Mesenchymal stem cell (in vitro differentiated cells and primary cell): Measurements from ENCODE around the gene GJA5.

ENCODE experiments used
- DNase-seq: peaks from one replicate; pipeline ENCODE4 v3.0.0-alpha.2; 2013
- H2AFZ ChIP-seq: one replicate; pipeline ENCODE4 v1.6.1; 2013; ENCODE audit warnings: low read depth, mild to moderate bottlenecking, control low read depth, inconsistent platforms, low read length, moderate library complexity
- H2AK5ac ChIP-seq: 2 replicates; pipeline ENCODE4 v1.6.1; 2013; ENCODE audit warnings: low read length, moderate library complexity, mild to moderate bottlenecking, inconsistent platforms; ENCODE audit not compliant: severe bottlenecking
- H2BK120ac ChIP-seq: one replicate; pipeline ENCODE4 v1.6.1; 2013; ENCODE audit warnings: low read depth, mild to moderate bottlenecking, inconsistent platforms, low read length, moderate library complexity
- H2BK12ac ChIP-seq, 2 experiments: one replicate each; pipeline ENCODE4 v1.6.1; 2013; ENCODE audit warnings: inconsistent platforms in 2 of 2, low read length in 2 of 2, mild to moderate bottlenecking in 2 of 2, moderate library complexity in 2 of 2, control low read depth in 1 of 2
- H2BK15ac ChIP-seq: one replicate; pipeline ENCODE4 v1.6.1; 2013; ENCODE audit warnings: mild to moderate bottlenecking, low read depth, inconsistent platforms; ENCODE audit not compliant: poor library complexity, severe bottlenecking
- H2BK5ac ChIP-seq: 2 replicates; pipeline ENCODE4 v1.6.1; 2013; ENCODE audit warnings: low read depth, mild to moderate bottlenecking, low read length, control low read depth, inconsistent platforms; ENCODE audit not compliant: poor library complexity, severe bottlenecking
- H3K14ac ChIP-seq, 2 experiments: one replicate each; pipeline ENCODE4 v1.6.1; 2013; ENCODE audit warnings: inconsistent platforms in 2 of 2, low read length in 2 of 2, control low read depth in 1 of 2, mild to moderate bottlenecking in 1 of 2, moderate library complexity in 1 of 2
- H3K18ac ChIP-seq, 2 experiments: one replicate each; pipeline ENCODE4 v1.6.1; 2013; ENCODE audit warnings: inconsistent platforms in 2 of 2, low read length in 2 of 2, control low read depth in 1 of 2, low read depth in 1 of 2, mild to moderate bottlenecking in 1 of 2
- H3K23ac ChIP-seq, 2 experiments: one replicate each; pipeline ENCODE4 v1.6.1; 2013; ENCODE audit warnings: inconsistent platforms in 2 of 2, low read length in 2 of 2, mild to moderate bottlenecking in 2 of 2, moderate library complexity in 2 of 2, control low read depth in 1 of 2
- H3K27ac ChIP-seq: 2 replicates; pipeline ENCODE4 v1.5.1; 2013; ENCODE audit warnings: mild to moderate bottlenecking, moderate library complexity, low read length, control low read depth, inconsistent platforms; ENCODE audit not compliant: poor library complexity, severe bottlenecking
- H3K27me3 ChIP-seq, 2 experiments: 2 replicates each; pipeline versions ENCODE4 v1.6.1 to v1.7.0; 2013; ENCODE audit warnings: low read length in 2 of 2, mild to moderate bottlenecking in 2 of 2, moderate library complexity in 2 of 2, control low read depth in 1 of 2, inconsistent platforms in 1 of 2; ENCODE audit not compliant: control insufficient read depth in 1 of 2, insufficient read depth in 1 of 2
- H3K36me3 ChIP-seq, 2 experiments: 2 replicates each; pipeline versions ENCODE4 v1.6.1 to v1.7.0; 2013; ENCODE audit warnings: low read length in 2 of 2, control low read depth in 1 of 2, inconsistent platforms in 1 of 2, low read depth in 1 of 2, mild to moderate bottlenecking in 1 of 2; ENCODE audit not compliant: insufficient read depth in 2 of 2, control insufficient read depth in 1 of 2
- H3K4ac ChIP-seq, 2 experiments: one replicate each; pipeline ENCODE4 v1.6.1; 2013; ENCODE audit warnings: inconsistent platforms in 2 of 2, low read length in 2 of 2, mild to moderate bottlenecking in 2 of 2, moderate library complexity in 2 of 2, control low read depth in 1 of 2, low read depth in 1 of 2
- H3K4me1 ChIP-seq: 2 replicates; pipeline ENCODE4 v1.6.1; 2013; ENCODE audit warnings: low read depth, low read length, control low read depth; ENCODE audit not compliant: control insufficient read depth, insufficient read depth
- H3K4me2 ChIP-seq: 2 replicates; pipeline ENCODE4 v1.6.1; 2013; ENCODE audit warnings: low read length, mild to moderate bottlenecking, inconsistent platforms; ENCODE audit not compliant: poor library complexity, severe bottlenecking
- H3K4me3 ChIP-seq, 2 experiments: 2 replicates each; pipeline versions ENCODE4 v1.5.1 to v1.7.0; 2013; ENCODE audit warnings: low read length in 2 of 2, mild to moderate bottlenecking in 2 of 2, control low read depth in 1 of 2, low read depth in 1 of 2; ENCODE audit not compliant: insufficient read depth in 1 of 2
- H3K79me1 ChIP-seq: replicated peaks from 2 replicates; pipeline ENCODE4 v1.6.1; 2013; ENCODE audit warnings: mild to moderate bottlenecking, control low read depth, low read length, inconsistent platforms; ENCODE audit not compliant: poor library complexity, severe bottlenecking
- H3K9ac ChIP-seq: 2 replicates; pipeline ENCODE4 v1.7.0; 2013; ENCODE audit warnings: mild to moderate bottlenecking, low read length, moderate library complexity
- H3K9me3 ChIP-seq: 2 replicates; pipeline ENCODE4 v1.7.0; 2013; ENCODE audit warnings: mild to moderate bottlenecking, low read length; ENCODE audit not compliant: control insufficient read depth
- H4K8ac ChIP-seq: one replicate; pipeline ENCODE4 v1.6.1; 2013; ENCODE audit warnings: inconsistent platforms, mild to moderate bottlenecking, low read length, moderate library complexity
- H4K91ac ChIP-seq: one replicate; pipeline ENCODE4 v1.6.1; 2013; ENCODE audit warnings: mild to moderate bottlenecking, low read length, inconsistent platforms
- WGBS: methylation state at CpG from one replicate; pipeline ENCODE4 v1.1.7; 2013; ENCODE audit warnings: mixed read lengths; 5-methylcytosine and 5-hydroxymethylcytosine counted together

The GJA5 gene

GRCh38 chr1:147717051-147717705, 43.2 kb downstream of the GJA5 start:
- Histone ChIP-seq H3K36me3 (no peaks in the 10 kb centered on the region), H3K23ac (no peak overlapping the region), H4K91ac (no peak overlapping the region), H3K79me1 (no peaks in the 10 kb centered on the region), H2AFZ (no peak overlapping the region), H2BK12ac (no peak overlapping the region), H2BK5ac (no peak overlapping the region), H2BK120ac (no peak overlapping the region), H3K9ac (no peak overlapping the region), H3K27me3 (peaks cover 20 to 34% of the 10 kb centered on the region in 2 experiments), H3K9me3 (no peaks in the 10 kb centered on the region), H2BK15ac (no peak overlapping the region), H3K18ac (no peak overlapping the region), H2AK5ac (no peak overlapping the region), H3K27ac (no peak overlapping the region), H3K4ac (no peak overlapping the region), H3K14ac (no peak overlapping the region), H3K4me1 (peaks cover 2% of the 10 kb centered on the region), H4K8ac (no peak overlapping the region), H3K4me3 (no peak overlapping the region), H3K4me2 (no peak overlapping the region)
- WGBS, result 87% methylated on average over 4 of the region's 6 CpGs
- DNase-seq, result no peak

- no peak overlapping the region for H2AK5ac ChIP-seq
- H2BK120ac ChIP-seq, result no peak overlapping the region
- peaks cover 16 to 29% of the 10 kb centered on the region in 2 experiments for H3K27me3 ChIP-seq
- no peak overlapping the region for H4K8ac ChIP-seq
- H3K79me1 ChIP-seq, result no peaks in the 10 kb centered on the region
- no peak overlapping the region for H2BK15ac ChIP-seq
- H3K9ac ChIP-seq, result no peak overlapping the region
- H3K4me1 ChIP-seq, result no peaks in the 10 kb centered on the region
- no peak overlapping the region for H4K91ac ChIP-seq
- no peak overlapping the region for H3K4me2 ChIP-seq
- no peak for DNase-seq
- no peak overlapping the region for H3K23ac ChIP-seq
- no peaks in the 10 kb centered on the region for H3K9me3 ChIP-seq
- no peak overlapping the region for H3K4ac ChIP-seq
- no peak overlapping the region for H2BK5ac ChIP-seq
- no peak overlapping the region for H3K18ac ChIP-seq
- H3K4me3 ChIP-seq, result no peak overlapping the region
- H3K27ac ChIP-seq, result no peak overlapping the region
- H2BK12ac ChIP-seq, result no peak overlapping the region
- no peak overlapping the region for H3K14ac ChIP-seq
- no peak overlapping the region for H2AFZ ChIP-seq
- H3K36me3 ChIP-seq, result no peaks in the 10 kb centered on the region
Measured at GRCh38 chr1:147712605-147713004, 47.8 kb downstream of the GJA5 start.
